Fibroblast of the conjunctiva (primary cell): Measurements from ENCODE around the gene PTTG1IP.
"Not testable (repeated sequence)": the region's sequence is repeated elsewhere in the genome, so short reads cannot be mapped to it uniquely, and the experiment has no call there.

Experiments used
- DNase-seq: peaks from one replicate; pipeline ENCODE4 v3.0.0-alpha.2; 2010; ENCODE audit warnings: low read depth

Gene PTTG1IP

GRCh38 chr21:44845418-44846223, 27.9 kb downstream of the PTTG1IP start:
- peak; percentile 22 for DNase-seq

DNA sequence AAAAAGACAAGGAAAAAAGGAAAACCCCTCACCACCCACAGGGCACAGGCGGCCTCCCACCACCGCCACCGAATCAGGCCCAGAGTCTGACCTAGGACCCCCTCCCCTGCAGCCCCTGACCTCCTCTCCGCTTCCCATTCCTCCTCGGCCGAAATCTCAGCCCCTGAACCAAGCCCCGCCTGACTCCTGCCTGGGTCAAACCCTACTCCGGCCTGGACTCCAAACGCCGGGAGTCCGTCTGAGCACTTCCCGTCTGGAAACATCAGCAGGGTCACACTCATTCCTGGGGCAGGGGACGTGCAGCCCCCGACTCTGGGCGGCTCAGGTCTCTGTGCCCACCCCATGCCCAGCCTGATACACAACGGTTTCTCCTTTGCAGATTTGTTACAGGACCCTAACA, 29.2 kb downstream of the PTTG1IP start:
- no peak for DNase-seq

DNA sequence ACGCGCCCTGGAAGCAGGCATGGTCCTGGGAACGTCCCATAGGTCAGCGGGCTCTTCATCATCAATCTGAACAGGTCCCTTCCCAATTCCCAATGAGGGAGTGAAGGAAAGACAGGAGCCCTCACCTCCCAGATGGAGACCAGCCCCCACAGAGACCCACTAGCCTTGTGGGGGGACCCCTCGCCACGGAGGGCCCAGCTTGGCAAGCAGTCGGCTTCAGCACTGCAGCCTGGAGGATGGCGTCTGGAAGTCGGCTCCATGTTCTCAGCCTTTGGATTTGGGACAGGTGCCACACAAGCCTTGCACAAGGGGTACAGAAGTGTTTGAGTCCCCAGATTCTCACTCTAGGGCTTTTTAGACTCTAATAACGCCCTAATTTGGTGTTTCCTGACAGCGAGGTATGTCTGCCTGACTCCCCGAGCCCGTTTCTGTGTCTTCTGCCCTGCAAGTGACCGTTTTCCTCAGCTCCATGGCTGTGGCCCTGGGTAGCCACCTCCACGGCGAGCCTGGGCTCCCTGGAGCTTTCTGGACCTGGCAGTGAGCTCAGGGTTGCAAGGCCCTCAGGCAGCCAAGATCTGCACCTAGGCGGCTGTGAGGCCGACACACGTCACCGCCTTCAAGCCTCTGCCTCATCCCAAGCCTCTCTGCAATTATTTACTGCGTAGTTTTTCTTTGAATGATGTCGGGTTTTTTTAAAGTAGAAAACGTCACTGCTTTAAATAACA, 30.6 kb downstream of the PTTG1IP start:
- DNase-seq, result no peak

DNA sequence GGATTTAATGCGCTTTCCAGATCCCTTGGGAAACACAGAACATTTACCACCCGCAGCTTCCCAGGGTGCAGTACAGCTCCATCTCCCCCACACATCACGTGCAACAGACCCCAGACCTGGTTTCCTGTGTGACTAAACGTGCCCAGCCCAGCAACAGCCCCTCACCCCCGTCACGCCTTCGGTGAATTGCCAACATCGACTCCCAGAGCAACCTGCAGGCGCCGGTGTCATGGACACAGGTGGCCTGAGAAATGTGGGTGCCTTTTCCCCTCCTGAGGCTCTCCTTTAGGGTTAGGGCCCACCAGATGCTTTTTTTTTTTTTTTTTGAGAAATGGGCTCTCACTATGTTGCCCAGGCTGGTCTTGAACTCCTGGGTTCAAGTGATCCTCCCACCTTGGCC, 31.4 kb downstream of the PTTG1IP start:
- DNase-seq, result no peak

DNA sequence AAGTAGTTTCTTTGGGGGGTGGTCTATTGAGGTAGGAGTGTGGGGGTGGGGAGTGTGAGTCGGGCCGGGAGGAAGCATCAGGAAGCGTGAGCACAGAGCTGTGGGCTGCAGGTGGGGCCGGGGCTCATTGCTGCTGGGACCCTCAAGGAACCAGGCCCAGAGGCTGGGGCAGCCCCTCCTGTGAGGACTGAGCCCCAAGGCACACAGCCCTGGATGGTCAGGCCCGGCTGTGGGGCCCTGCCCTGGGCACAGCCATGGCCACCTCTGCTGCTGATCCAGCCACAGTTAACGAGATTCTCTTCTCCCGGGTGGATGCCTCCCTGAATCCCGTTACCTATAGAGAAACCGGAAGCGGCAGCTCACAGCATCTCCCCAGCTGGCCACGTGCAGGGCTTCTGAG, 32.7 kb downstream of the PTTG1IP start:
- DNase-seq, result no peak

- DNase-seq, result no peak
Measured at GRCh38 chr21:44838951-44839350, 34.5 kb downstream of the PTTG1IP start.

DNA sequence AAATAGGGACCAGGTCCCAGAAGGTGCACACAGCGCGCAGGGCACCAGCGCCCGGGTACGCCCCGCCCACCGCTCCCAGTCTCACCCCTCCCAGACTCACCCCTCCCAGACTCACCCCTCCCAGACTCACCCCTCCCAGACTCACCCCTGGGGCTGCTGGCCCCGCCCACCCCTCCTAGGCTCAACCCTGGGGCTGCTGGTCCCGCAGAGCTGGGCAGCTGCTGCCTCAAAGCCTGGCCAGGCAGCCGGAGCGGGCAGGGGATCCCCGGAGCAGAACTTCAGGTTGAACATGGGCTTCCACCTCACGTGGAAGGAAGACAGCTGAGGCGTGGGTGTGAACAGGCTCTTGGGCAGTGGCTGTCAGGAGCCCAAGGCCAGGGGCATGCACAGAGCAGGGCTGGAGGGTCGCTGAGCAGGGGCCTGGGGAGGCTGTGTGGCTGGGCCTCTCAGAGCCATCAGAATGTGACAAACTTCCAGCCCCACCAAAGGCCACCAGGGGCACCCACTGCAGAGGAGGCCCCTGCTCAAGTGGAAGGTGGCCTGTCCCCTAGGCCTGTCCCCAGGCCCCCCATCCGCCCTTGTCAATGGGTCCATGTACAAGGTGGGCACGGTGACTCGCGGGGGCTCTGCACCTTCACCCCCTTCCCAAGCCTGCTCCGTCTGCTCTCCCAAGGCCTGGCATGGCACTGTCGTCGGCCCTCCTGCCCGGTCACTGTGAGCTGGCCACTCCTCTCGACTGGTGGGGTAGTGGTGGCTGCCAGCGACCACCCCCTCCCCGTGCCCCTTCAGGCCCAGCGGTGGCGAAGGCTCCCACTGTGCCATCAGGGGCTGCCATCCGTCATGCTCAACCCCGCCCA, 35.2 kb downstream of the PTTG1IP start:
- no peak for DNase-seq

DNA sequence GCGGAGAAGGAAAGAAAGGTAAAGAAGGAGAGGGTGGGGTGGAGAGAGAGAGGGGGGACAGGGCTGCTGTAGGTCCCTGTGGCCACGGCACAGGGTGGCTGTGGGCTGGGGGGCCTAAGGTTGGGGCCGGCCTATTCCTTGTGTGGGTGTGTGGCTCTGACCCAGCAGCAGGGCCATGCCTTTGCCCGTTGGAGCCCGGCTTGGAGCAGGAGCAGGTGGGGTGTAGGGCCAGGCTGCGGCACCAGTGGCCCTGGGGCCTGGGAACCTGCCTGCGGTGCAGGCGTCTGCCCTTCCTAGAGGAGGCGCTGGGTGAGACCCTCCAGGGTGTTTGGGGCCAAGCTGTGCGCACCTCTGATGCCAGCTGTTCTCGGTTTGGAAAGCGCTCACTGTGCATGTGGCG, 36.0 kb downstream of the PTTG1IP start:
- DNase-seq, result no peak

- DNase-seq, result no peak
Measured at GRCh38 chr21:44836666-44837471, 36.6 kb downstream of the PTTG1IP start.

DNA sequence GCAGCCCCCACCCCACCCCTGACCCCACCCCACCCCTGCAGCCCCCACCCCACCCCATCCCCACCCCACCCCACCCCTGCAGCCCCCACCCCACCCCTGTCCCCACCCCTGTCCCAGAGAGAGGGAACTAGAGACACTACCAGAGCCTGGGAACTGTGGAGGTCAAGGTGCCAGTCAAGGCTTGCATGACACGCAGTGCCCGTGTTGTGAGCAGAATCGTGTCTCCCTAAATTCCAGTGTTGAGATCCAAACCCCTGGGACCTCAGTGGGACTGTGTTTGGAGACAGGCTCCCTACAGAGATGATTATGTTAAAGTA, 37.2 kb downstream of the PTTG1IP start:
- no peak for DNase-seq

DNA sequence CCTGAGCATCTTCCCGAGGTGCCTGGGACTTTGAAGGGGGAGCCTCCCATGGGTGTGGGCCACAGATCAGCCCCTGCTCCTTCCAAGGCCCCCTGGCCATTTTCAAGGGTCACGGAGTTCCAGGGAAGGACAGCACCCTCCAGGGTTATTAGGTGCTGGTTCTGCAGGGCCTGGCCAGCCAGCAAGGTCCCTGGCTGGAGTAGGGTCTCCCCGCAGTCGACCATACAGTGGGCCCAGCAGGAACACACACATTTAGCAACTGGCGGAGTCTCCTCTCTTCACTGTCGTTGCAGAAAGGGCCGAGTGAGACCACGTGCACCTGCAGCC, 37.9 kb downstream of the PTTG1IP start:
- no peak for DNase-seq

GRCh38 chr21:44834951-44835646, 38.4 kb downstream of the PTTG1IP start:
- no peak for DNase-seq

DNA sequence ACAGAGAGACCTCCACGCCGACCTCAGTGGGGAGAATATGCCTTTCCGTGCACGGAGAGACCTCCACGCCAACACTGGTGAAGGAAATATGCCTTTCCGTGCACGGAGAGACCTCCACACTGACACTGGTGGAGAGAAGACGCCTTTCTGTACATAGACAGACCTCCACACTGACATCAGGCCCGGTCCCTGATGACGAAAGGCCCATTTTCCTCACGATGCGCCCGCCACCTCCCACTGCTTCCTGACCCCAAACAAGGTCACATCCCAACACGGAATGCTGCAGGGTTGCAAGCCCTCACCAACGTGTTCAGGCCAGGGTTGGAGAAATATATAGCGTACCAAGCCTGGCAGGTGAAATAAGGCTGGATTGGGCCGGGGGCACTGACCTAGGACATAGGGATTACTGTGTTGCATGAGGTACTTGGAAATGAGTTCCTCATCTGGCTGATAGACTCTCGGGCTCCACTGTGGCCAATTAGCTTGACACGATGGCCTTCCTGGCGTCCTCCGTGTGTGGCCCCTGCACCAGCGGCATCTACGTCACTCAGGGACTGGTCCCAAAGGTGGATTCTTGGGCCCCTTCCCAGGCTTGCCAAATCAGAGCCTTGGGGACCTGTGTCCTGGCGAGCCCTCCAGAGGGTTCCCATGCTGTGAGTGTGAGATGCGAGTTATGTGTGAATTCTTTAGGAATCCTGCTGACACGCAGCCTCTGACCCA, 39.1 kb downstream of the PTTG1IP start:
- DNase-seq, result no peak

- DNase-seq, result no peak
Measured at GRCh38 chr21:44833663-44834062, 39.8 kb downstream of the PTTG1IP start.

- DNase-seq, result not testable (repeated sequence)
Measured at GRCh38 chr21:44832516-44833255, 40.8 kb downstream of the PTTG1IP start.

DNA sequence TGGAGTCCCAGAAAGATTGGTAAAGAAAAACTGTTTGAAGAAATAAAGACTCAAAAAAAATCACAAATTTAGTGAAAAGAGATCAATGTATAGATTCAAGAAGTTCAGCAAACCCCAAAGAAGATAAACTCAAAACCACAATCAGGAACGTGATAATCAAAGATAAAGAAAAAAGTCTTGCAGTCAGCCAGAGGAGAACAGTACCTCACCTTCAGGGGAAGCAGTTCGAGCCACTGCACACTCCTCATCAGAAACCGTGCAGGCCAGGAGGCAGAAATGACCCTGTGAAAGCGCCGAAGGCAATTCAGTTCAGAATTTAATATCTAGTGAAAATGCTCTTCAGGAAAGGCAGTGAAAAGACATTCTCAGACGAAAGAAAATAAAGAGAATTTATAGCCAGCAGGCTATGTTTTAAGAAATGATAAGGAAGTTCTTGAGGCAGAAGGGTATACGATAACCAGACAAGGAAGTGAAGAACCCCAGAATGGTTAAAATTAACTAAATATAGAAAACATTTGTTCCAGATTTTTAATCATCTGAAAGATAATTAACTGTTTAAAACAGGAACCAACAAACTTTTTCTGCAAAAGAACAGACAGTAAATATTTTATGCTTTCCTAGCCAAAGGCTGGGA, 42.1 kb downstream of the PTTG1IP start:
- no peak for DNase-seq

GRCh38 chr21:44829507-44830092, 43.9 kb downstream of the PTTG1IP start:
- DNase-seq, result no peak

- no peak for DNase-seq
Measured at GRCh38 chr21:44828362-44829056, 45.0 kb downstream of the PTTG1IP start.
